HCT116 (cell line): ENCODE data around the gene JAK1. TPM values are rescaled to one million over a fixed set of nuclear protein-coding genes. Genes with fewer than 3 reads are reported as not detected.

ENCODE experiments used
- ATAC-seq: fragments of 200-7000 bp; cut with Tn5 transposase; 2 replicates; pipeline ENCODE4 v1.9.1; 2020; ENCODE audit warnings: mild to moderate bottlenecking, moderate library complexity
- BruUV-seq: library from RNA; stranded (reverse); fragments of 400-500 nt; replicated peaks from 2 replicates; lab custom pipeline; 2021; lab: Mats Ljungman, UMichigan
- CTCF ChIA-PET: fragments of 300-600 bp; sonication (Branson Sonifier 250); formaldehyde crosslinking; loops from one replicate; lab custom pipeline; 2021; ENCODE audit warnings: antibody characterized with exemption; lab: Charles Lee
- POLR2A ChIA-PET: fragments of 300-600, 350-600 bp; sonication (Branson Sonifier 250); formaldehyde crosslinking; loops from one replicate; lab custom pipeline; 2021; ENCODE audit warnings: antibody characterized with exemption; lab: Charles Lee
- RAD21 ChIA-PET, 2 experiments: fragments of 300-600 bp; sonication (Branson Sonifier 250); formaldehyde crosslinking; loops; one replicate each; lab custom pipeline; 2023; ENCODE audit warnings: low total read pairs in 2 of 2; ENCODE audit not compliant: uncharacterized antibody in 2 of 2, unreplicated experiment in 2 of 2, low non-redundant PET in 1 of 2; lab: Charles Lee
- DNase-seq: peaks from one replicate; pipeline ENCODE4 v3.0.0-alpha.2; 2010; ENCODE audit warnings: low read depth, low spot score
- H2AFZ ChIP-seq: fragments of 200-600 bp; shearing (Covaris generic), sonication (generic); 2 replicates; pipeline ENCODE4 v1.6.1; 2017; ENCODE audit warnings: low read depth, mixed run types, mixed read lengths, antibody characterized with exemption, low read length; ENCODE audit not compliant: poor library complexity, severe bottlenecking
- H3K27ac ChIP-seq: 2 replicates; pipeline ENCODE4 v1.5.1; 2012; ENCODE audit warnings: low read depth, low read length
- H3K27me3 ChIP-seq: fragments of 200-600 bp; sonication (generic); 2 replicates; pipeline ENCODE4 v1.6.1; 2016; ENCODE audit warnings: mixed run types, low read length, mixed read lengths; ENCODE audit not compliant: insufficient read depth
- H3K36me3 ChIP-seq, 2 experiments: fragments of 200-500 bp in 1 of 2; fragments of 200-600 bp in 1 of 2; sonication (Bioruptor generic) in 1 of 2; sonication (generic) in 1 of 2; 2 replicates each; pipeline versions ENCODE4 v1.5.1 to v1.6.1; 2014 to 2016; ENCODE audit warnings: low read length in 2 of 2, inconsistent platforms in 1 of 2, mixed read lengths in 1 of 2, mixed run types in 1 of 2; ENCODE audit not compliant: insufficient read depth in 2 of 2, control insufficient read depth in 1 of 2
- H3K4me1 ChIP-seq, 2 experiments: fragments of 200-600 bp in 1 of 2; sonication (generic) in 1 of 2; 2 replicates each; pipeline versions ENCODE4 v1.5.1 to v1.6.1; 2012 to 2017; ENCODE audit warnings: low read length in 2 of 2, inconsistent platforms in 1 of 2, mild to moderate bottlenecking in 1 of 2, mixed read lengths in 1 of 2, mixed run types in 1 of 2, moderate library complexity in 1 of 2; ENCODE audit not compliant: insufficient read depth in 2 of 2, control insufficient read depth in 1 of 2
- H3K4me2 ChIP-seq: fragments of 200-600 bp; sonication (generic); 2 replicates; pipeline ENCODE4 v1.6.1; 2017; ENCODE audit warnings: mixed run types, low read length, mixed read lengths
- H3K4me3 ChIP-seq, 2 experiments: fragments of 200-600 bp in 1 of 2; sonication (generic) in 1 of 2; replicated peaks in 1 of 2; 2 replicates each; pipeline ENCODE4 v1.5.1; 2011 to 2016; ENCODE audit warnings: low read length in 2 of 2, control low read depth in 1 of 2, low read depth in 1 of 2, mild to moderate bottlenecking in 1 of 2, mixed read lengths in 1 of 2, mixed run types in 1 of 2
- H3K79me2 ChIP-seq: fragments of 200-600 bp; sonication (generic); 2 replicates; pipeline ENCODE4 v1.6.1; 2017; ENCODE audit warnings: mild to moderate bottlenecking, mixed run types, low read length, moderate library complexity, mixed read lengths; ENCODE audit not compliant: insufficient read depth
- H3K9ac ChIP-seq: fragments of 200-600 bp; sonication (generic); 2 replicates; pipeline ENCODE4 v1.6.1; 2016; ENCODE audit warnings: low read length, mixed read lengths
- H3K9me2 ChIP-seq: fragments of 200-600 bp; sonication (generic), shearing (Covaris generic); 2 replicates; pipeline ENCODE4 v1.6.1; 2017; ENCODE audit warnings: mixed run types, mild to moderate bottlenecking, moderate library complexity; ENCODE audit not compliant: insufficient read depth
- H3K9me3 ChIP-seq, 2 experiments: fragments of 200-500 bp in 1 of 2; fragments of 200-600 bp in 1 of 2; sonication (Bioruptor generic) in 1 of 2; sonication (generic) in 1 of 2; 2 replicates each; pipeline ENCODE4 v1.6.1; 2014 to 2017; ENCODE audit warnings: low read length in 2 of 2, mixed read lengths in 2 of 2, inconsistent platforms in 1 of 2, low read depth in 1 of 2, mild to moderate bottlenecking in 1 of 2, mixed run types in 1 of 2, moderate library complexity in 1 of 2; ENCODE audit not compliant: control insufficient read depth in 1 of 2, insufficient read depth in 1 of 2
- H4K20me1 ChIP-seq: fragments of 200-600 bp; sonication (generic), shearing (Covaris generic); 2 replicates; pipeline ENCODE4 v1.6.1; 2017; ENCODE audit warnings: mixed run types, mild to moderate bottlenecking, moderate library complexity; ENCODE audit not compliant: insufficient read depth
- EGR1 ChIP-seq: IDR thresholded peaks from 2 replicates; pipeline ENCODE4 v1.6.1; 2012; ENCODE audit warnings: low read depth
- EZH2 ChIP-seq: fragments of 200-600 bp; sonication (generic); IDR thresholded peaks from 2 replicates; pipeline ENCODE4 v1.6.1; 2017; ENCODE audit warnings: antibody characterized with exemption, mixed run types
- YY1 ChIP-seq: IDR thresholded peaks from 2 replicates; pipeline ENCODE4 v1.6.1; 2011; ENCODE audit warnings: low read length, low read depth, moderate library complexity, mild to moderate bottlenecking; ENCODE audit not compliant: insufficient replicate concordance; ENCODE audit errors: extremely low read depth
- ZBTB33 ChIP-seq: IDR thresholded peaks from 2 replicates; pipeline ENCODE4 v1.6.1; 2011; ENCODE audit warnings: mild to moderate bottlenecking, low read length, moderate library complexity; ENCODE audit not compliant: insufficient replicate concordance; ENCODE audit errors: extremely low read depth
- ZFX ChIP-seq: fragments of 450-650 bp; IDR thresholded peaks from 2 replicates; pipeline ENCODE4 v1.6.1; 2017
- intact Hi-C: fragments of 100-400 bp; cut with micrococcal nuclease; formaldehyde crosslinking; loops from 2 replicates; pipeline ENCODE4 v1.10.0; 2022
- total RNA-seq: library from RNA; stranded (reverse); gene quantifications from one replicate; pipeline ENCODE4 v1.2.1, GENCODE V29; 2021; ENCODE audit not compliant: unreplicated experiment

JAK1 gene
- total RNA-seq, 1 experiment from 2014 or later = 53.2 TPM

GRCh38 chr1:64850846-64851245 lies 115.5 kb downstream of the JAK1 start:
- no peaks in the 10 kb centered on the region for H3K4me1 ChIP-seq
- H3K36me3 ChIP-seq = 0 out of 4 replicates have a peak, but pooled peaks cover 0 to 3% of the 10 kb centered on the region in 2 experiments
- no peak overlapping the region for H3K4me2 ChIP-seq
- ATAC-seq = no peak
- H3K79me2 ChIP-seq = no peaks in the 10 kb centered on the region
- no peak overlapping the region for H3K27ac ChIP-seq
- intact Hi-C loops = no loop called here
- no peak overlapping the region for H3K4me3 ChIP-seq
- ChIA-PET RAD21 (no interaction called here), POLR2A (no interaction called here), CTCF (no interaction called here)
- H3K9ac ChIP-seq = no peak overlapping the region
- H3K9me2 ChIP-seq = no peaks in the 10 kb centered on the region
- H3K9me3 ChIP-seq = no peaks in the 10 kb centered on the region
- H3K27me3 ChIP-seq = no peaks in the 10 kb centered on the region
- no peak overlapping the region for H2AFZ ChIP-seq
- DNase-seq = no peak
- no peaks in the 10 kb centered on the region for H4K20me1 ChIP-seq
- BruUV-seq = no TSS peak
- TF ChIP-seq YY1 = no peak

GRCh38 chr1:64849942-64850341 lies 116.4 kb downstream of the JAK1 start:
- CTCF ChIA-PET = no interaction called here
- no TSS peak for BruUV-seq

More at GRCh38 chr1:64849942-64850341, 116.4 kb downstream of the JAK1 start:
- RAD21 ChIA-PET = no interaction called here
- Histone ChIP-seq H4K20me1 (no peaks in the 10 kb centered on the region), H3K27me3 (no peaks in the 10 kb centered on the region), H3K9ac (no peak overlapping the region), H3K36me3 (0 out of 4 replicates have a peak, but pooled peaks cover 0 to 2% of the 10 kb centered on the region in 2 experiments), H2AFZ (no peak overlapping the region), H3K4me3 (no peak overlapping the region), H3K27ac (no peak overlapping the region), H3K4me2 (no peak overlapping the region), H3K4me1 (no peaks in the 10 kb centered on the region), H3K79me2 (no peaks in the 10 kb centered on the region), H3K9me3 (no peaks in the 10 kb centered on the region), H3K9me2 (no peaks in the 10 kb centered on the region)
- no peak for TF ChIP-seq ZFX
- TF ChIP-seq EZH2 = no peak
- TF ChIP-seq ZBTB33 = no peak
- no peak for TF ChIP-seq EGR1
- ATAC-seq = no peak
- intact Hi-C loops = no loop called here
- DNase-seq = no peak
- POLR2A ChIA-PET = no interaction called here
